Measurements from ENCODE around the gene AKR1C4.
"Not testable (repeated sequence)": the region's sequence is repeated elsewhere in the genome, so short reads cannot be mapped to it uniquely, and the experiment has no call there.

Gene AKR1C4

DNA sequence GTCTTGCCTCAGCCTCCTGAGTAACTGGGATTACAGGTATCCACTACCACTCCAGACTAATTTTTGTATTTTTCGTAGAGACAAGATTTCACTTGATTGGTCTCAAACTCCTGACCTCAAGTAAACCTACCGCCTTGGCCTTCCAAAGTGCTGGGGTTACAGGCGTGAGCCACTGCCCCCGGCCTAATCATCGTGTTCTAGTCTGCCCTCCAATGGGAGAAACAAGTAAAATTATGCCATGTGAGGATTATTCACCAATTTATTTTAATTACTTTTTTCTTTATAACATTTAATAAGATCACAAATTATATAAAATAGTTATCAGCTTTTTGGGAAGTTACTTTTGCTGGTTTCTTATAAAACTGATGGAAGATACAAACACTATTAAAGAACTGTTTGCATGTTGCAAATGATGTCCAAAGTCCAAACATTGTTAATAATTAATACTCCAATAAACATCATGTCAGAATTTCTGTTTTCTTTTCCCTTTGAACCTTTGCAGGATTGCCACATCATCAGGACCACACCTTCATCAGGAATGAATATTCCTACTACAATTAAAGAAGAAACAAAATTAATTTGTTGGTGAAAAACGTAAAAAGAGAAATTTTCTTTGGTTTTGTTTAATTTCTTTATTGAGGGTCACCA lies 786 bp upstream of the AKR1C4 start:
- no peak for TF ChIP-seq CTCF (IDR thresholded peaks at IDR 0.05; ENCODE audit: unreplicated experiment in 3 of 3)
- Mint-ChIP-seq H3K36me3 (ENCODE audit: low read depth) (no peaks in the 10 kb centered on the region), H3K4me1 (no peaks in the 10 kb centered on the region), H3K4me3 (no peak overlapping the region), H3K9me3 (peaks cover 20% of the 10 kb centered on the region), H3K27me3 (ENCODE audit: low read depth) (peaks cover 4% of the 10 kb centered on the region), H3K27ac (no peak overlapping the region)

- TF ChIP-seq CTCF (IDR thresholded peaks at IDR 0.05; ENCODE audit: unreplicated experiment in 3 of 3), result no peak
- Mint-ChIP-seq H3K36me3 (ENCODE audit: low read depth) (no peaks in the 10 kb centered on the region), H3K4me3 (no peak overlapping the region), H3K27ac (no peak overlapping the region), H3K4me1 (no peaks in the 10 kb centered on the region), H3K27me3 (ENCODE audit: low read depth) (peaks cover 6% of the 10 kb centered on the region), H3K9me3 (peaks cover 31% of the 10 kb centered on the region)
Measured at GRCh38 chr10:5198386-5198785, 1.7 kb downstream of the AKR1C4 start.

DNA sequence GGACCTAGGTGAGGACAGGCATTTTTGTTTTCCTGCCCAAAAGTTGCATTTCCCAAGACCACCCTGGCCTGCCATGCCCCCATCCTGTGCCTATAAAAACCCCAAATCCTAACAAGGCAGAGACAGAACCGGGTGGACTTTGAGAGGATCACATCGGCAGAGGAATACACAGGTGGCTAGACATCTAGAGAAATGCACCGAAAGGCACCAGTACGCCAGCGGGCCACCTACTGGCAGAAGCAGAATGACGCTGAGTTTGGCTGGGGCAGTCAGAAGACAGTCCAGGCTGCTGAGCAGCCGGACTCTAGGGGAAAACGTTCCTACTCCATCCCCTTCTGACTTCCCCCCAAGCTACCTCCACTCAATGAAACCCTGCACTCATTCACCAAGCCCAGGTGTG lies 2.8 kb downstream of the AKR1C4 start:
- Mint-ChIP-seq H3K27ac (no peak overlapping the region), H3K9me3 (peaks cover 38% of the 10 kb centered on the region), H3K27me3 (ENCODE audit: low read depth) (peaks cover 8% of the 10 kb centered on the region), H3K4me3 (no peak overlapping the region), H3K36me3 (ENCODE audit: low read depth) (no peaks in the 10 kb centered on the region), H3K4me1 (no peaks in the 10 kb centered on the region)
- TF ChIP-seq CTCF (IDR thresholded peaks at IDR 0.05; ENCODE audit: unreplicated experiment in 3 of 3), result no peak

DNA sequence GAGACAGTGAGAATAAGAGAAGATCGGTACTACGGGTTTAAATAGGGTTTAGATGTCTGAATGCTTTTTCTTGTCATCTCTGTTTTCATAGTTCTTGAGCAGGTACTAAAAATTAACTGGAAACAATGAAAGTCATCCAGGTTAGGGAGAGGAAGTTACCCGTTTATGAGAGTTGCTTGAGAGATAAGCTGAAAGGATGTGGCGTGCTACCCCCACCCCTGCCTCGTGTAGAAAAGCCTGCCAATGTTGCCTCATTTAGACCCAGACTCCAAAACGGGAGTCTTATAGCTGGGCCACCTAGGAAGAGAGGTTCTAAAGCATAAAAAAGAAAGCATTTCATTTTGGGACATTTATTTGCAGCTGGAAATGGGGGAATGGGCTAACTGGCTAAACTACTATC lies 10.2 kb downstream of the AKR1C4 start:
- no peaks in the 10 kb centered on the region for H3K36me3 Mint-ChIP-seq (ENCODE audit: low read depth)
- TF ChIP-seq CTCF (IDR thresholded peaks at IDR 0.05; ENCODE audit: unreplicated experiment in 3 of 3), result no peak
- H3K4me1 Mint-ChIP-seq, result no peaks in the 10 kb centered on the region
- peaks cover 10% of the 10 kb centered on the region for H3K27me3 Mint-ChIP-seq (ENCODE audit: low read depth)
- H3K4me3 Mint-ChIP-seq, result no peak overlapping the region
- H3K27ac Mint-ChIP-seq, result no peak overlapping the region
- peaks cover 28% of the 10 kb centered on the region for H3K9me3 Mint-ChIP-seq

DNA sequence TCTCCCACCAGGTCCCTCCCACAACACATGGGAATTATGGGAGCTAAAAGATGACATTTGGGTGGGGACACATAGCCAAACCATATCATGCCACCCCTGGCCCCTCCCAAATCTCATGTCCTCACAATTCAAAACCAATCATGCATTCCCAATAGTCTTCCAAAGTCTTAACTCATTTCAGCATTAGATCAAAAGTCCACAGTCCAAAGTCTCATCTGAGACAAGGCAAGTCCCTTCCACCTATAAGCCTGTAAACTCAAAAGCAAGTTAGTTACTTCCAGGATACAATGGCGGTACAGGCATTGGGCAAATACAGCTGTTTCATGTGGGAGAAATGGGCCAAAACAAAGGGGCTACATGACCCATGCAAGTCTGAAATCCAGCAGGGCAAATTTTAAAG lies 13.1 kb downstream of the AKR1C4 start:
- H3K36me3 Mint-ChIP-seq (ENCODE audit: low read depth); H3K27me3 Mint-ChIP-seq (ENCODE audit: low read depth); H3K27ac Mint-ChIP-seq; H3K4me1 Mint-ChIP-seq; H3K4me3 Mint-ChIP-seq: not testable (repeated sequence)
- peaks cover 11% of the 10 kb centered on the region for H3K9me3 Mint-ChIP-seq

DNA sequence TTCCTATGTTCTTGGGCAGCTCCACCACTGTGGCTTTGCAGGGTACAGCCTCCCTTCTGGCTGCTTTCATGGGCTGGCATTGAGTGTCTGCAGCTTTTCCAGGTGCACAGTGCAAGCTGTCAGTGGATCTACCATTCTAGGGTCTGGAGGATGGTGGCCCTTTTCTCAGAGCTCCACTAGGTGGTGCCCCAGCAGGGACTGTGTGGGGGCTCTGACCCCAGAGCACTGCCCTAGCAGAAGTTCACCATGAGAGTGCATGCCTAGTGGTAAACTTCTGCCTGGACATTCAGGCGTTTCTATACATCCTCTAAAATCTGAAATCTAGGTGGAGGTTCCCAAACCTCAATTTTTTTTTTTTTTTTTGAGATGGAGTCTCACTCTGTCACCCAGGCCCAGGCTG lies 13.6 kb downstream of the AKR1C4 start:
- peaks cover 11% of the 10 kb centered on the region for H3K9me3 Mint-ChIP-seq
- not testable (repeated sequence) for H3K36me3 Mint-ChIP-seq (ENCODE audit: low read depth); H3K27me3 Mint-ChIP-seq (ENCODE audit: low read depth); H3K4me3 Mint-ChIP-seq; H3K27ac Mint-ChIP-seq; H3K4me1 Mint-ChIP-seq

GRCh38 chr10:5211696-5212536 lies 15.3 kb downstream of the AKR1C4 start:
- Mint-ChIP-seq H3K9me3 (peaks cover 17% of the 10 kb centered on the region), H3K4me1 (no peaks in the 10 kb centered on the region), H3K4me3 (no peak overlapping the region), H3K36me3 (ENCODE audit: low read depth) (no peaks in the 10 kb centered on the region), H3K27ac (no peak overlapping the region), H3K27me3 (ENCODE audit: low read depth) (no peaks in the 10 kb centered on the region)
- no peak for TF ChIP-seq CTCF (IDR thresholded peaks at IDR 0.05; ENCODE audit: unreplicated experiment in 3 of 3)

Data from nephron (organoid).